DOHH2 (cell line): ENCODE data around the gene ACAD11.

ENCODE experiments used
- EZH2phosphoT487 ChIP-seq: fragments of 200-600 bp; sonication (generic); IDR thresholded peaks from 2 replicates; pipeline ENCODE4 v1.6.1; 2017; ENCODE audit warnings: borderline replicate concordance, mild to moderate bottlenecking, antibody characterized with exemption, low read length, moderate library complexity, mixed read lengths
- TF ChIP-seq, protein P1 (sequence below): fragments of 200-600 bp; sonication (generic); IDR thresholded peaks from one replicate; pipeline ENCODE4 v1.5.1; 2014; ENCODE audit warnings: antibody characterized with exemption, mild to moderate bottlenecking, low read depth, low read length; ENCODE audit not compliant: poor library complexity, severe bottlenecking

DNA sequence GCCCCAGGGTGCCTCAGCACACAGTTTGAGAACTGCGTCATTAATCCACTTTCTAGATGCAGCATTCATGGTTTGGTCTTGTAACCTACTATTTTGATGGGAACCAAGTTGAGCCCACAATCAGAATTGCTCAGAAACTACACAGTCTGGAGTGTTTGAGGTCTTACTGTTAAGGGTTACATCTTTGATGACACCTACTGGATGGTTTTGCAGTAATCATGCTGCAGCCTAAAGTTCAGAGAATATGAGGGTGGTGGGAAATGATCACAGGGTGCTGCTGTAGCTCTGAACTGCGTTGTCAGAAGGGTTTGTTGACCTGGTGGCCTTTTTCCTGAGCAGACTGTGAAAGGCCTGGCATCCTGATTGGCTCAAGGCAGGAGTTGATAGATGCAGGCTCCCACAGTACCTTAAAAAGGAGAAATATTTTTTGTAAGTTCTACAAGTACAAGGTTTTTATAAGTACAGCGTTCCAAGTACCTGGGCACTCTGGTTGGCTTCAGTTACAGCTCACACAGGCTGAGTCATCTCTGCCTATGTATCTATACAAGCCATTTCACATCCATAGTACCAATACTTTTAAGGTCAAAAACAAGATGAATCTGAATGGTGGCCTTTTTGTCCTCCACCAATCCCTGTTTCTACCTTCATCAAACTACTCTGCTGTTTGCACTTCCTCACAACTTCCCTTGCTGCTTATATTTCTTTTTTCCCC lies 123.0 kb downstream of the ACAD11 start:
- TF ChIP-seq, protein P1, sequence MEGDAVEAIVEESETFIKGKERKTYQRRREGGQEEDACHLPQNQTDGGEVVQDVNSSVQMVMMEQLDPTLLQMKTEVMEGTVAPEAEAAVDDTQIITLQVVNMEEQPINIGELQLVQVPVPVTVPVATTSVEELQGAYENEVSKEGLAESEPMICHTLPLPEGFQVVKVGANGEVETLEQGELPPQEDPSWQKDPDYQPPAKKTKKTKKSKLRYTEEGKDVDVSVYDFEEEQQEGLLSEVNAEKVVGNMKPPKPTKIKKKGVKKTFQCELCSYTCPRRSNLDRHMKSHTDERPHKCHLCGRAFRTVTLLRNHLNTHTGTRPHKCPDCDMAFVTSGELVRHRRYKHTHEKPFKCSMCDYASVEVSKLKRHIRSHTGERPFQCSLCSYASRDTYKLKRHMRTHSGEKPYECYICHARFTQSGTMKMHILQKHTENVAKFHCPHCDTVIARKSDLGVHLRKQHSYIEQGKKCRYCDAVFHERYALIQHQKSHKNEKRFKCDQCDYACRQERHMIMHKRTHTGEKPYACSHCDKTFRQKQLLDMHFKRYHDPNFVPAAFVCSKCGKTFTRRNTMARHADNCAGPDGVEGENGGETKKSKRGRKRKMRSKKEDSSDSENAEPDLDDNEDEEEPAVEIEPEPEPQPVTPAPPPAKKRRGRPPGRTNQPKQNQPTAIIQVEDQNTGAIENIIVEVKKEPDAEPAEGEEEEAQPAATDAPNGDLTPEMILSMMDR = no peak
- TF ChIP-seq EZH2phosphoT487 = no peak
